ENCODE data around the gene FDPS.
"Not testable (repeated sequence)": the region's sequence is repeated elsewhere in the genome, so short reads cannot be mapped to it uniquely, and the experiment has no call there.

FDPS gene

GRCh38 chr1:155286544-155286943 is 22.1 kb upstream of the FDPS start:
- DNase-seq = no peak

GRCh38 chr1:155287987-155288543 is 20.6 kb upstream of the FDPS start:
- no peak for DNase-seq

- DNase-seq = not testable (repeated sequence)
Observed at GRCh38 chr1:155291006-155291405, 17.7 kb upstream of the FDPS start.

GRCh38 chr1:155293086-155293749 is 15.4 kb upstream of the FDPS start:
- DNase-seq = no peak

- DNase-seq = no peak
Observed at GRCh38 chr1:155294520-155295182, 14.0 kb upstream of the FDPS start.

- DNase-seq = no peak
Observed at GRCh38 chr1:155295183-155295941, 13.3 kb upstream of the FDPS start.

- DNase-seq = no peak
Observed at GRCh38 chr1:155295942-155296267, 12.8 kb upstream of the FDPS start.

- no peak for DNase-seq
Observed at GRCh38 chr1:155296661-155297060, 12.0 kb upstream of the FDPS start.

GRCh38 chr1:155297384-155297783 is 11.3 kb upstream of the FDPS start:
- DNase-seq = no peak

- no peak for DNase-seq
Observed at GRCh38 chr1:155300024-155300423, 8.6 kb upstream of the FDPS start.

- no peak for DNase-seq
Observed at GRCh38 chr1:155300553-155301329, 7.9 kb upstream of the FDPS start.

- no peak for DNase-seq
Observed at GRCh38 chr1:155301342-155301841, 7.3 kb upstream of the FDPS start, which contains the start of gene PKLR. Gene PKLR (minus strand): TSS chr1:155301438. CDS start chr1:155301395, 43 bp downstream.

- no peak for DNase-seq
Observed at GRCh38 chr1:155304558-155305063, 4.1 kb upstream of the FDPS start.

- no peak for DNase-seq
Observed at GRCh38 chr1:155305881-155306391, 2.7 kb upstream of the FDPS start.

GRCh38 chr1:155307247-155307740 is 1.4 kb upstream of the FDPS start:
- DNase-seq = no peak

GRCh38 chr1:155309423-155310021 is 856 bp downstream of the FDPS start:
- DNase-seq = no peak

- DNase-seq = no peak
Observed at GRCh38 chr1:155313261-155313660, 4.6 kb downstream of the FDPS start.

GRCh38 chr1:155316922-155317321 is 8.3 kb downstream of the FDPS start:
- no peak for DNase-seq

- no peak for DNase-seq
Observed at GRCh38 chr1:155318082-155318481, 9.4 kb downstream of the FDPS start.

- no peak for DNase-seq
Observed at GRCh38 chr1:155319536-155319935, 10.9 kb downstream of the FDPS start.

GRCh38 chr1:155320252-155320651 is 11.6 kb downstream of the FDPS start:
- no peak for DNase-seq
